AG09319 (cell line): ENCODE measurements around the gene POM121L2.

Experiments used
- DNase-seq: peaks from one replicate; pipeline ENCODE4 v3.0.0-alpha.2; 2010; ENCODE audit warnings: low read depth; ENCODE audit errors: extremely low read depth
- CTCF ChIP-seq: IDR thresholded peaks from 2 replicates; pipeline ENCODE4 v1.5.1; 2011; ENCODE audit warnings: low read depth, mild to moderate bottlenecking, inconsistent platforms, low read length, moderate library complexity

Gene POM121L2

GRCh38 chr6:27283279-27283678 is 28.8 kb downstream of the POM121L2 start:
- no peak for TF ChIP-seq CTCF
- DNase-seq: no peak

- TF ChIP-seq CTCF: no peak
- no peak for DNase-seq
Observed at GRCh38 chr6:27281569-27281968, 30.5 kb downstream of the POM121L2 start.

- no peak for TF ChIP-seq CTCF
- DNase-seq: no peak
Observed at GRCh38 chr6:27281105-27281539, 31.0 kb downstream of the POM121L2 start.

- TF ChIP-seq CTCF: no peak
- DNase-seq: no peak
Observed at GRCh38 chr6:27280540-27281000, 31.5 kb downstream of the POM121L2 start.

- DNase-seq: no peak
- TF ChIP-seq CTCF: no peak
Observed at GRCh38 chr6:27280064-27280539, 32.0 kb downstream of the POM121L2 start.

- DNase-seq: no peak
- no peak for TF ChIP-seq CTCF
Observed at GRCh38 chr6:27279513-27280063, 32.5 kb downstream of the POM121L2 start.

GRCh38 chr6:27275025-27275956 is 36.8 kb downstream of the POM121L2 start:
- no peak for DNase-seq
- no peak for TF ChIP-seq CTCF
